GM20431 (cell line): ENCODE measurements around the gene WBP2NL.

ENCODE experiments used
- in situ Hi-C: fragments of 300-500 bp; cut with MseI, MboI; formaldehyde crosslinking; loops from one replicate; pipeline ENCODE4 v1.15.0; 2020; ENCODE audit warnings: low sequenced_read_pairs; ENCODE audit not compliant: unreplicated experiment

The WBP2NL gene

GRCh38 chr22:41976070-41976901, 22.3 kb upstream of the WBP2NL start:
- in situ Hi-C loops = no loop called here

GRCh38 chr22:41976961-41977566, 21.5 kb upstream of the WBP2NL start:
- in situ Hi-C loops = no loop called here

GRCh38 chr22:41978732-41979131, 19.9 kb upstream of the WBP2NL start:
- in situ Hi-C loops = no loop called here

GRCh38 chr22:41979423-41980250, 19.0 kb upstream of the WBP2NL start:
- in situ Hi-C loops = no loop called here

DNA sequence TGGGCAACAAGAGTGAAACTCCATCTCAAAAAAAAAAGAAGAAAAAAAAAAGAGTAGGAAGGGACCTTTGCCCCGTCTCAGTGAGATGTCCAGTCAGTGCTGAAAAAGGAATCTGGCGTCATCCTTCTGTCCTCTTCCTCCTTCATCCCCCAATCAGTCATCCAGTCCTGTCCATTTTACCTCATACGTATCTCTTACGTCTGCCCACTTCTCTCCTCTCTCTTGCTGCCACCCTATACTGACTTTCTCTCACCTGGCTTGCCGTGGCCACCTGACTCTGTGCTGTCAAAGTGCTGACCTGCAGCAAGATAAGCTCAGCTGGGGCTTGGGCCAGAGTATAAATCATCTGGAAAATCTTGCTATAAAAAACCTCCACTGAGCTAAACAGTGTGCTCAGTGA, 15.7 kb upstream of the WBP2NL start:
- in situ Hi-C loops = no loop called here

GRCh38 chr22:41983513-41984405, 14.8 kb upstream of the WBP2NL start:
- in situ Hi-C loops = no loop called here

GRCh38 chr22:41987276-41987675, 11.3 kb upstream of the WBP2NL start:
- in situ Hi-C loops = no loop called here

DNA sequence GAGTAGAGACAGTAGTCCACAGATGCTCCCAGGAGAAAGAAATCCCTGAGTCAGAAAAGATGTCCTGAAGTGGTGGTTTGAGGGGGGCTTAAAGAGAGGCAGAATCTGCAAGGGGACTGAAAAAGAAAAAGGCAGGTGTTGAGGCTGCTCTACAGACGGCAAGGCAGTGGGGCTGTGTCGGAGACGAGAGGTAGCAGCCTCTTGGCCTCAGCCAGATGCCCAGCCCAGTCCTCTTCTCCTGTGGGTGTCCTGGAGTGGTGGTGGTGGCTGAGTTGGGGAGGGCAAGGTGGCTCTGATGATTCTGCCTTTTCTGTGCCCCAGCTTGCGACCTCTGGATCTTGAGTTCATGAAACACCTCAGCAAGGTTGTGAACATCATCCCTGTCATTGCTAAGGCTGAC, 9.3 kb upstream of the WBP2NL start:
- in situ Hi-C loops = no loop called here

DNA sequence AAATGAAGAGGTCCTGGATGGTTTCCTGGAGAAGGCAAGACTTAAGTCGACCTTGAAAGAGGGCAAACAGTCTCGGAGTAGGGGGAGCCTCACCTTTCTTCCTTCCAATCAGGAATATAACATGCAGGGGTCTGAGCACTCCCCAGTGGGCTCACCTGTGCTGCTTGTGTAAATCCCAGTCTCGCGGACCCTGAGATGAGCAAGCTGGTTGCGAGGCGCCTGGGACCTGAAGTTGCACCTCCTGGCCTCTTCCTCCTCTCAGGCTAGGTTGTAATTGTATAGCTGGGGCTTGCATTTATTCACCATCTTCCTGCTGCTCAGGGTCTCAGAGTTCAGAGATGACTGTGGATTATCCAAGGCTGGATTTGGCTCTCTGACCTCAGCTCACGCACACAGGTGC, 7.5 kb upstream of the WBP2NL start:
- in situ Hi-C loops = no loop called here

GRCh38 chr22:41992496-41992895, 6.1 kb upstream of the WBP2NL start:
- in situ Hi-C loops = no loop called here

- in situ Hi-C loops = no loop called here
Measured at GRCh38 chr22:41995211-41995610, 3.4 kb upstream of the WBP2NL start.

DNA sequence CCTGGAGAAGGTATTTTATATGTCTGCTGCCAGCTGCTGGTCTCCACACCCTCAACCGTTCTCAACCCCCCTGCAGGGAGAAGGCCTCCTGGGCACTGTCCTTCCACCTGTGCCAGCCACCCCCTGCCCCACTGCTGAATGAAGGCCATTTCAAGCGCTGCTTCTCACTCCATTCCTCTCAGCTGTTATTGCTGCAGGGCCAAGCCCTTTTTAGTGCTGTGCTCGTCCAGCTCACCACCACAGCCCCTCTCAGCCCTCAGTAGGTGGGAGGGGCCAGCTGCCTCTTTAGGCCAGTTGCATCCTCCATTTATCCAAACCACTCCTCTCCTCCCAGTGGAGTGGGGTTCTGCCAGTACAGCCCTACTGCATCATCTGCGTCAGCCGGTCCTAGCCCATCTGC, 1.8 kb upstream of the WBP2NL start:
- in situ Hi-C loops = no loop called here

GRCh38 chr22:42000466-42000865, 1.9 kb downstream of the WBP2NL start:
- in situ Hi-C loops = no loop called here

GRCh38 chr22:42001121-42001520, 2.5 kb downstream of the WBP2NL start:
- in situ Hi-C loops = no loop called here

DNA sequence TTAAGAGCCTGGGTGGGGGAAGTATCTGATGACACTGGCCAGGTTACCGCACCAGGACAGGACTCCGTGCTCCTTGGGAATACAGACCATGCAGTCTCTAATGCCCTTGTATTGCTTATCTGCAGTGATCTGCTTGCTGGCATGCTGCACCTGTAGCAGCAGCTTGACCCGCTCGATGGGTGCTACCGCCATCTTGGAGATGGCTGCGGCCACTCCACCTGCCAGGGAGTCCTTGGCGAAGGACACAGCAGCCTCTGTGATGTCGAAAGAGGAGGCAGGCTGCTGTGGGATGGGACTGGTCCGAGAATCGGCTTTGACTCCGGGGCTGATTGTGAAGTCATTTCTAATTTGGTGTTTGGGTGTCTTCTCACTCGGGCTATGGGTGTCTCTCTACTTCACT, 3.1 kb downstream of the WBP2NL start:
- in situ Hi-C loops = no loop called here

- in situ Hi-C loops = no loop called here
Measured at GRCh38 chr22:42007922-42008321, 9.3 kb downstream of the WBP2NL start.

DNA sequence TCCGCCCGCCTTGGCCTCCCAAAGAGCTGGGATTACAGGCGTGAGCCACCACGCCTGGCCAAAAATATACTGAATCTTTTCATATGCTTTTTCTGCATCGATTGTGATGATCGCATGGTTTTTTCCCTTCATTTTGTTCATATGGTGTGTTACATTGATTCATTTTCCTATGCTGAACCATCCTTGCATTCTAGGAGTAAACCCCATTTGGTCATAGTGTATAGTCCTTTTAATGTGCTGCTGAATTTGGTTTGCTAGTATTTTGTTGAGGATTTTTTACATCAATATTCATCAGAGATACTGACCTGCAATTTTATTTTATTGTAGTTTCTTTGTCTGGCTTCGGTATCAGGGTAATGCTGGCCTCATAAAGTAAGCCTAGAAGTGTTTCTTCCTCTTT, 12.2 kb downstream of the WBP2NL start:
- in situ Hi-C loops = no loop called here

DNA sequence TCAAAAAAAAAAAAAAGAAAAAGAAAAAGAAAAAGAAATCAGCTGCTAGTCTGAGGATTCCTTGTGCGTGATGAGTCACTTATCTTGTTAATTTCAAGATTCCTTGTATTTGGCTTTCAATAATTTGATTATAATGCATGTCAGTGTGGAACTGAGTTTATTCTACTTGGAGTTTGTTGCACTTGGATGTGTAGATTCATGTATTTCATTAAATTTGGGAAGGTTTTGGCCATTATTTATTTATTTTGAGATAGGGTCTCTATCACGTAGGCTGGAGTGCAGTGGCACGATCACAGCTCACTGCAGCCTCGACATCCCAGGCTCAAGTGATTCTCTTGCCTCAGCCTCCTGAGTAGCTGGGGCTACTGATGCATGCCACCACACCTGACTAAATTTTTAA, 14.8 kb downstream of the WBP2NL start:
- in situ Hi-C loops = no loop called here

GRCh38 chr22:42016111-42016510, 17.5 kb downstream of the WBP2NL start:
- in situ Hi-C loops = no loop called here

DNA sequence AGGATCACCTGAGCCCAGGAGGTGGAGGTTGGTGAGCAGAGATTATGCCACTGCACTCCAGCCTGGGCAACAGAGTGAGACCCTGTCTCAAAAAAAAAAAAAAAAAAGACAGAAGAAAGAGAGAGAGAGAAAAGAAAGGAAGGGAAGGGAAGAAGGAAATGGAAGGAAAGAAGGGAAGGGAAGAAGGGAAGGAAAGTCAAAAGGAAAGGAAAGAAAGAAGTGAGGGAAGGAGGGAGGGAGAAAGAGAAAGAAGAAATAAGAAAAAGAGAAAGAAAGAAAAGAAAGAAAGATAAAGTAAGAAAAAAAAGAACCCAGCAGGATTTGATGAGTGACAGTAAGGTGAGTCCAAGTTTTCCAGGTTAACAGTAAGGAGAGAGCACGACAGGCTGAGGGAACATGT, 19.6 kb downstream of the WBP2NL start:
- in situ Hi-C loops = no loop called here
